Esophagus muscularis mucosa (tissue), 4 donors: ENCODE data around the gene TBC1D5.

ENCODE experiments used
- CTCF ChIP-seq, 3 experiments: fragments of 200-600 bp in 2 of 3; fragments of 450-650 bp in 1 of 3; sonication (generic) in 2 of 3; IDR thresholded peaks; one replicate each; pipeline ENCODE4 v1.5.1; 2017 to 2019; ENCODE audit warnings: antibody characterized with exemption in 3 of 3, mild to moderate bottlenecking in 2 of 3, moderate library complexity in 1 of 3
- EP300 ChIP-seq: sonication (generic); formaldehyde crosslinking; IDR thresholded peaks from one replicate; pipeline ENCODE4 v1.6.1; 2017; ENCODE audit warnings: antibody characterized with exemption
- POLR2A ChIP-seq: fragments of 450-650 bp; IDR thresholded peaks from one replicate; pipeline ENCODE4 v1.6.1; 2017; ENCODE audit warnings: antibody characterized with exemption, moderate library complexity, mild to moderate bottlenecking, low read depth
- POLR2AphosphoS5 ChIP-seq, 2 donors: sonication (generic); formaldehyde crosslinking; IDR thresholded peaks; one replicate each; pipeline ENCODE4 v1.6.1; 2017; ENCODE audit warnings: antibody characterized with exemption in 2 of 2

- TF ChIP-seq POLR2A (no peak), CTCF (IDR thresholded peaks at IDR 0.05) (no peak), POLR2AphosphoS5 (IDR thresholded peaks at IDR 0.05) (no peak), EP300 (no peak)
Observed at GRCh38 chr3:17442332-17443049, 299.9 kb downstream of the TBC1D5 start.
